ENCODE results near the gene ANKHD1. TPM values are rescaled to one million over a fixed set of nuclear protein-coding genes. Genes with fewer than 3 reads are reported as not detected.

Gene ANKHD1
- total RNA-seq, 1 experiment from 2014 or later: 113 TPM

- TF ChIP-seq, protein P1, sequence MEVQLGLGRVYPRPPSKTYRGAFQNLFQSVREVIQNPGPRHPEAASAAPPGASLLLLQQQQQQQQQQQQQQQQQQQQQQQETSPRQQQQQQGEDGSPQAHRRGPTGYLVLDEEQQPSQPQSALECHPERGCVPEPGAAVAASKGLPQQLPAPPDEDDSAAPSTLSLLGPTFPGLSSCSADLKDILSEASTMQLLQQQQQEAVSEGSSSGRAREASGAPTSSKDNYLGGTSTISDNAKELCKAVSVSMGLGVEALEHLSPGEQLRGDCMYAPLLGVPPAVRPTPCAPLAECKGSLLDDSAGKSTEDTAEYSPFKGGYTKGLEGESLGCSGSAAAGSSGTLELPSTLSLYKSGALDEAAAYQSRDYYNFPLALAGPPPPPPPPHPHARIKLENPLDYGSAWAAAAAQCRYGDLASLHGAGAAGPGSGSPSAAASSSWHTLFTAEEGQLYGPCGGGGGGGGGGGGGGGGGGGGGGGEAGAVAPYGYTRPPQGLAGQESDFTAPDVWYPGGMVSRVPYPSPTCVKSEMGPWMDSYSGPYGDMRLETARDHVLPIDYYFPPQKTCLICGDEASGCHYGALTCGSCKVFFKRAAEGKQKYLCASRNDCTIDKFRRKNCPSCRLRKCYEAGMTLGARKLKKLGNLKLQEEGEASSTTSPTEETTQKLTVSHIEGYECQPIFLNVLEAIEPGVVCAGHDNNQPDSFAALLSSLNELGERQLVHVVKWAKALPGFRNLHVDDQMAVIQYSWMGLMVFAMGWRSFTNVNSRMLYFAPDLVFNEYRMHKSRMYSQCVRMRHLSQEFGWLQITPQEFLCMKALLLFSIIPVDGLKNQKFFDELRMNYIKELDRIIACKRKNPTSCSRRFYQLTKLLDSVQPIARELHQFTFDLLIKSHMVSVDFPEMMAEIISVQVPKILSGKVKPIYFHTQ (CRISPR knock-in tag; IDR thresholded peaks at IDR 0.05): no peak
- no peak for TF ChIP-seq EMX1 (CRISPR knock-in tag; IDR thresholded peaks at IDR 0.05)
- TF ChIP-seq RORB (CRISPR knock-in tag; IDR thresholded peaks at IDR 0.05): no peak
Measured at GRCh38 chr5:140567136-140567818, 165.6 kb downstream of the ANKHD1 start (continued).

GRCh38 chr5:140567871-140568270 lies 166.2 kb downstream of the ANKHD1 start:
- no peaks in the 10 kb centered on the region for H3K9me3 Mint-ChIP-seq
- peaks cover 3% of the 10 kb centered on the region; the same call in 1 of the 2 replicates for H3K27me3 Mint-ChIP-seq (ENCODE audit: low read depth)
- peaks cover 19% of the 10 kb centered on the region for H3K4me1 Mint-ChIP-seq
- ChIA-PET CTCF (no interaction called here), POLR2A (no interaction called here)
- no peak overlapping the region for H3K4me3 Mint-ChIP-seq
- TF ChIP-seq FOXK1 (CRISPR knock-in tag; IDR thresholded peaks at IDR 0.05) (no peak), EMX1 (CRISPR knock-in tag; IDR thresholded peaks at IDR 0.05) (no peak), FOXJ3 (CRISPR knock-in tag; IDR thresholded peaks at IDR 0.05; ENCODE audit: borderline replicate concordance) (no peak), ELF4 (CRISPR knock-in tag; IDR thresholded peaks at IDR 0.05; ENCODE audit: low read depth) (no peak), NFATC4 (CRISPR knock-in tag; IDR thresholded peaks at IDR 0.05) (no peak), GTF2I (CRISPR knock-in tag; conservative IDR thresholded peaks at IDR 0.05) (no peak), FOXP1 (CRISPR knock-in tag; IDR thresholded peaks at IDR 0.05; ENCODE audit: borderline replicate concordance) (no peak), SP1 (CRISPR knock-in tag; conservative IDR thresholded peaks at IDR 0.05) (no peak), GRHL2 (CRISPR knock-in tag; IDR thresholded peaks at IDR 0.05; ENCODE audit: insufficient replicate concordance, severe bottlenecking) (no peak), ATF1 (CRISPR knock-in tag; IDR thresholded peaks at IDR 0.05) (no peak), ZNF423 (CRISPR knock-in tag; IDR thresholded peaks at IDR 0.05) (no peak)
- no peak for ATAC-seq
- no peak for DNase-seq (ENCODE audit: low spot score)
- no peak overlapping the region for H3K27ac Mint-ChIP-seq
- peaks cover 15% of the 10 kb centered on the region for H3K36me3 Mint-ChIP-seq

- Mint-ChIP-seq H3K9me3 (no peaks in the 10 kb centered on the region), H3K4me1 (peaks cover 16% of the 10 kb centered on the region), H3K36me3 (peaks cover 15% of the 10 kb centered on the region), H3K27ac (no peak overlapping the region), H3K27me3 (ENCODE audit: low read depth) (peaks cover 5% of the 10 kb centered on the region), H3K4me3 (no peak overlapping the region)
- DNase-seq (ENCODE audit: low spot score) (no peak), ATAC-seq (no peak)
- ChIA-PET CTCF (interaction anchor here (0.9 kb wide), 1 partner anchor 8 kb away, joined by 3 read pairs; no protein-coding TSS in a partner anchor), POLR2A (no interaction called here)
- no peak for TF ChIP-seq ZNF423 (CRISPR knock-in tag; IDR thresholded peaks at IDR 0.05)
- no peak for TF ChIP-seq USF1 (CRISPR knock-in tag; IDR thresholded peaks at IDR 0.05)
- TF ChIP-seq ELF4 (CRISPR knock-in tag; IDR thresholded peaks at IDR 0.05; ENCODE audit: low read depth): no peak
- TF ChIP-seq, protein P2, sequence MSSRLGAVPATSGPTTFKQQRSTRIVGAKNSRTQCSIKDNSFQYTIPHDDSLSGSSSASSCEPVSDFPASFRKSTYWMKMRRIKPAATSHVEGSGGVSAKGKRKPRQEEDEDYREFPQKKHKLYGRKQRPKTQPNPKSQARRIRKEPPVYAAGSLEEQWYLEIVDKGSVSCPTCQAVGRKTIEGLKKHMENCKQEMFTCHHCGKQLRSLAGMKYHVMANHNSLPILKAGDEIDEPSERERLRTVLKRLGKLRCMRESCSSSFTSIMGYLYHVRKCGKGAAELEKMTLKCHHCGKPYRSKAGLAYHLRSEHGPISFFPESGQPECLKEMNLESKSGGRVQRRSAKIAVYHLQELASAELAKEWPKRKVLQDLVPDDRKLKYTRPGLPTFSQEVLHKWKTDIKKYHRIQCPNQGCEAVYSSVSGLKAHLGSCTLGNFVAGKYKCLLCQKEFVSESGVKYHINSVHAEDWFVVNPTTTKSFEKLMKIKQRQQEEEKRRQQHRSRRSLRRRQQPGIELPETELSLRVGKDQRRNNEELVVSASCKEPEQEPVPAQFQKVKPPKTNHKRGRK (CRISPR knock-in tag; IDR thresholded peaks at IDR 0.05; ENCODE audit: borderline replicate concordance): no peak
- TF ChIP-seq HMGXB4 (CRISPR knock-in tag; IDR thresholded peaks at IDR 0.05): no peak
- no peak for TF ChIP-seq ZSCAN18 (CRISPR knock-in tag; IDR thresholded peaks at IDR 0.05)
- no peak for TF ChIP-seq SMAD3 (CRISPR knock-in tag; IDR thresholded peaks at IDR 0.05; ENCODE audit: borderline replicate concordance)
- no peak for TF ChIP-seq FOXK1 (CRISPR knock-in tag; IDR thresholded peaks at IDR 0.05)
- no peak for TF ChIP-seq ZNF396 (CRISPR knock-in tag; IDR thresholded peaks at IDR 0.05; ENCODE audit: borderline replicate concordance)
- TF ChIP-seq RORB (CRISPR knock-in tag; IDR thresholded peaks at IDR 0.05): no peak
- no peak for TF ChIP-seq JUN (CRISPR knock-in tag; IDR thresholded peaks at IDR 0.05)
- TF ChIP-seq TEAD1 (CRISPR knock-in tag; IDR thresholded peaks at IDR 0.05): no peak
- no peak for TF ChIP-seq PRRX2 (CRISPR knock-in tag; IDR thresholded peaks at IDR 0.05)
- TF ChIP-seq TEAD4 (CRISPR knock-in tag; IDR thresholded peaks at IDR 0.05): no peak
- TF ChIP-seq EMX1 (CRISPR knock-in tag; IDR thresholded peaks at IDR 0.05): no peak
- no peak for TF ChIP-seq GRHL2 (CRISPR knock-in tag; IDR thresholded peaks at IDR 0.05; ENCODE audit: insufficient replicate concordance, severe bottlenecking)
Measured at GRCh38 chr5:140568443-140569063, 166.9 kb downstream of the ANKHD1 start.
